ENCODE results near the gene ASXL2.
A peak's percentile ranks its signal among the peaks of the same experiment; 100 is the strongest.

ASXL2 gene

GRCh38 chr2:25887624-25888242 is 9.4 kb upstream of the ASXL2 start:
- H3K4me1 ChIP-seq (ENCODE audit: control insufficient read depth, insufficient read depth, low read length): no peaks in the 10 kb centered on the region
- H3K27me3 ChIP-seq (ENCODE audit: control insufficient read depth, insufficient read depth, low read length): no peaks in the 10 kb centered on the region; the same call in 1 of the 2 replicates
- H3K4me3 ChIP-seq (ENCODE audit: low read depth, low read length): no peak overlapping the region
- no peaks in the 10 kb centered on the region for H3K9me3 ChIP-seq (ENCODE audit: control insufficient read depth, insufficient read depth, low read depth, low read length)
- no peaks in the 10 kb centered on the region for H3K36me3 ChIP-seq (ENCODE audit: control insufficient read depth, insufficient read depth, low read length)
- H3K9ac ChIP-seq (ENCODE audit: low read length): no peak overlapping the region
- H3K27ac ChIP-seq (ENCODE audit: low read depth, low read length): no peak overlapping the region

- H3K9me3 ChIP-seq (ENCODE audit: control insufficient read depth, insufficient read depth, low read depth, low read length): no peaks in the 10 kb centered on the region
- H3K36me3 ChIP-seq (ENCODE audit: control insufficient read depth, insufficient read depth, low read length): no peaks in the 10 kb centered on the region
- H3K27ac ChIP-seq (ENCODE audit: low read depth, low read length): no peak overlapping the region
- H3K9ac ChIP-seq (ENCODE audit: low read length): no peak overlapping the region
- H3K27me3 ChIP-seq (ENCODE audit: control insufficient read depth, insufficient read depth, low read length): no peaks in the 10 kb centered on the region; the same call in 1 of the 2 replicates
- H3K4me3 ChIP-seq (ENCODE audit: low read depth, low read length): no peak overlapping the region
- no peaks in the 10 kb centered on the region for H3K4me1 ChIP-seq (ENCODE audit: control insufficient read depth, insufficient read depth, low read length)
Observed at GRCh38 chr2:25885933-25886332, 7.6 kb upstream of the ASXL2 start.

GRCh38 chr2:25881764-25882163 is 3.5 kb upstream of the ASXL2 start:
- no peak overlapping the region for H3K9ac ChIP-seq (ENCODE audit: low read length)
- H3K27ac ChIP-seq (ENCODE audit: low read depth, low read length): no peak overlapping the region
- no peaks in the 10 kb centered on the region for H3K36me3 ChIP-seq (ENCODE audit: control insufficient read depth, insufficient read depth, low read length)
- no peak overlapping the region for H3K4me3 ChIP-seq (ENCODE audit: low read depth, low read length)
- peaks cover 7% of the 10 kb centered on the region; the same call in 1 of the 2 replicates for H3K4me1 ChIP-seq (ENCODE audit: control insufficient read depth, insufficient read depth, low read length)
- H3K9me3 ChIP-seq (ENCODE audit: control insufficient read depth, insufficient read depth, low read depth, low read length): no peaks in the 10 kb centered on the region
- no peaks in the 10 kb centered on the region; the same call in 1 of the 2 replicates for H3K27me3 ChIP-seq (ENCODE audit: control insufficient read depth, insufficient read depth, low read length)

GRCh38 chr2:25879133-25879730 is 945 bp upstream of the ASXL2 start:
- peak overlapping the region; percentile 10; the same call in 1 of the 2 replicates for H3K27ac ChIP-seq (ENCODE audit: low read depth, low read length)

GRCh38 chr2:25877431-25878360 is 591 bp downstream of the ASXL2 start:
- Histone ChIP-seq H3K27me3 (ENCODE audit: control insufficient read depth, insufficient read depth, low read length) (no peaks in the 10 kb centered on the region), H3K4me1 (ENCODE audit: control insufficient read depth, insufficient read depth, low read length) (peaks cover 10% of the 10 kb centered on the region; the same call in 1 of the 2 replicates), H3K9me3 (ENCODE audit: control insufficient read depth, insufficient read depth, low read depth, low read length) (no peaks in the 10 kb centered on the region), H3K4me3 (ENCODE audit: low read depth, low read length) (peak overlapping the region; percentile 93), H3K36me3 (ENCODE audit: control insufficient read depth, insufficient read depth, low read length) (no peaks in the 10 kb centered on the region), H3K9ac (ENCODE audit: low read length) (peak overlapping the region; percentile 94), H3K27ac (ENCODE audit: low read depth, low read length) (peak overlapping the region; percentile 91; the same call in 1 of the 2 replicates)

More at GRCh38 chr2:25879133-25879730, 945 bp upstream of the ASXL2 start:
- Histone ChIP-seq H3K9me3 (ENCODE audit: control insufficient read depth, insufficient read depth, low read depth, low read length) (no peaks in the 10 kb centered on the region), H3K36me3 (ENCODE audit: control insufficient read depth, insufficient read depth, low read length) (no peaks in the 10 kb centered on the region), H3K27me3 (ENCODE audit: control insufficient read depth, insufficient read depth, low read length) (no peaks in the 10 kb centered on the region; the same call in 1 of the 2 replicates), H3K9ac (ENCODE audit: low read length) (peak overlapping the region; percentile 24), H3K4me3 (ENCODE audit: low read depth, low read length) (peak overlapping the region; percentile 63), H3K4me1 (ENCODE audit: control insufficient read depth, insufficient read depth, low read length) (peaks cover 10% of the 10 kb centered on the region; the same call in 1 of the 2 replicates)

- no peak overlapping the region for H3K27ac ChIP-seq (ENCODE audit: low read depth, low read length)
- no peak overlapping the region for H3K9ac ChIP-seq (ENCODE audit: low read length)
- peaks cover 9% of the 10 kb centered on the region for H3K4me1 ChIP-seq (ENCODE audit: control insufficient read depth, insufficient read depth, low read length)
- no peaks in the 10 kb centered on the region for H3K27me3 ChIP-seq (ENCODE audit: control insufficient read depth, insufficient read depth, low read length)
- H3K9me3 ChIP-seq (ENCODE audit: control insufficient read depth, insufficient read depth, low read depth, low read length): no peaks in the 10 kb centered on the region
- H3K36me3 ChIP-seq (ENCODE audit: control insufficient read depth, insufficient read depth, low read length): no peaks in the 10 kb centered on the region; the same call in 1 of the 2 replicates
- H3K4me3 ChIP-seq (ENCODE audit: low read depth, low read length): no peak overlapping the region
Observed at GRCh38 chr2:25872134-25872533, 6.2 kb downstream of the ASXL2 start.

GRCh38 chr2:25867396-25868003 is 10.8 kb downstream of the ASXL2 start:
- H3K27me3 ChIP-seq (ENCODE audit: control insufficient read depth, insufficient read depth, low read length): no peaks in the 10 kb centered on the region
- no peaks in the 10 kb centered on the region; the same call in 1 of the 2 replicates for H3K36me3 ChIP-seq (ENCODE audit: control insufficient read depth, insufficient read depth, low read length)
- no peak overlapping the region for H3K27ac ChIP-seq (ENCODE audit: low read depth, low read length)
- no peak overlapping the region for H3K4me3 ChIP-seq (ENCODE audit: low read depth, low read length)
- no peak overlapping the region for H3K9ac ChIP-seq (ENCODE audit: low read length)
- H3K4me1 ChIP-seq (ENCODE audit: control insufficient read depth, insufficient read depth, low read length): peaks cover 5% of the 10 kb centered on the region; the same call in 1 of the 2 replicates
- no peaks in the 10 kb centered on the region for H3K9me3 ChIP-seq (ENCODE audit: control insufficient read depth, insufficient read depth, low read depth, low read length)

- peaks cover 4% of the 10 kb centered on the region; the same call in 1 of the 2 replicates for H3K4me1 ChIP-seq (ENCODE audit: control insufficient read depth, insufficient read depth, low read length)
- no peaks in the 10 kb centered on the region for H3K9me3 ChIP-seq (ENCODE audit: control insufficient read depth, insufficient read depth, low read depth, low read length)
- H3K4me3 ChIP-seq (ENCODE audit: low read depth, low read length): no peak overlapping the region
- H3K27ac ChIP-seq (ENCODE audit: low read depth, low read length): no peak overlapping the region
- no peak overlapping the region for H3K9ac ChIP-seq (ENCODE audit: low read length)
- H3K36me3 ChIP-seq (ENCODE audit: control insufficient read depth, insufficient read depth, low read length): no peaks in the 10 kb centered on the region
- no peaks in the 10 kb centered on the region for H3K27me3 ChIP-seq (ENCODE audit: control insufficient read depth, insufficient read depth, low read length)
Observed at GRCh38 chr2:25856377-25856776, 21.9 kb downstream of the ASXL2 start.

- peaks cover 4% of the 10 kb centered on the region; the same call in 1 of the 2 replicates for H3K4me1 ChIP-seq (ENCODE audit: control insufficient read depth, insufficient read depth, low read length)
- H3K36me3 ChIP-seq (ENCODE audit: control insufficient read depth, insufficient read depth, low read length): no peaks in the 10 kb centered on the region
- no peak overlapping the region for H3K4me3 ChIP-seq (ENCODE audit: low read depth, low read length)
- H3K27me3 ChIP-seq (ENCODE audit: control insufficient read depth, insufficient read depth, low read length): no peaks in the 10 kb centered on the region
- H3K27ac ChIP-seq (ENCODE audit: low read depth, low read length): no peak overlapping the region
- H3K9ac ChIP-seq (ENCODE audit: low read length): no peak overlapping the region
- H3K9me3 ChIP-seq (ENCODE audit: control insufficient read depth, insufficient read depth, low read depth, low read length): no peaks in the 10 kb centered on the region
Observed at GRCh38 chr2:25855065-25855464, 23.2 kb downstream of the ASXL2 start.

- no peak overlapping the region for H3K4me3 ChIP-seq (ENCODE audit: low read depth, low read length)
- H3K9me3 ChIP-seq (ENCODE audit: control insufficient read depth, insufficient read depth, low read depth, low read length): no peaks in the 10 kb centered on the region
- H3K36me3 ChIP-seq (ENCODE audit: control insufficient read depth, insufficient read depth, low read length): no peaks in the 10 kb centered on the region
- no peaks in the 10 kb centered on the region for H3K27me3 ChIP-seq (ENCODE audit: control insufficient read depth, insufficient read depth, low read length)
- no peak overlapping the region for H3K9ac ChIP-seq (ENCODE audit: low read length)
- H3K27ac ChIP-seq (ENCODE audit: low read depth, low read length): no peak overlapping the region
- H3K4me1 ChIP-seq (ENCODE audit: control insufficient read depth, insufficient read depth, low read length): peaks cover 4% of the 10 kb centered on the region; the same call in 1 of the 2 replicates
Observed at GRCh38 chr2:25854613-25855012, 23.7 kb downstream of the ASXL2 start.

Measured in HUES6 (cell line).